ENCODE data around the gene TMPO. TPM values are rescaled to one million over a fixed set of nuclear protein-coding genes. Genes with fewer than 3 reads are reported as not detected.
A peak's percentile ranks its signal among the peaks of the same experiment; 100 is the strongest.

The TMPO gene
- total and polyA plus RNA-seq, 10 of the 15 experiments (the other 5 are each of a cell fraction or from before 2014, with no cell fraction given) = 79.8 to 246 (median 179) TPM

DNA sequence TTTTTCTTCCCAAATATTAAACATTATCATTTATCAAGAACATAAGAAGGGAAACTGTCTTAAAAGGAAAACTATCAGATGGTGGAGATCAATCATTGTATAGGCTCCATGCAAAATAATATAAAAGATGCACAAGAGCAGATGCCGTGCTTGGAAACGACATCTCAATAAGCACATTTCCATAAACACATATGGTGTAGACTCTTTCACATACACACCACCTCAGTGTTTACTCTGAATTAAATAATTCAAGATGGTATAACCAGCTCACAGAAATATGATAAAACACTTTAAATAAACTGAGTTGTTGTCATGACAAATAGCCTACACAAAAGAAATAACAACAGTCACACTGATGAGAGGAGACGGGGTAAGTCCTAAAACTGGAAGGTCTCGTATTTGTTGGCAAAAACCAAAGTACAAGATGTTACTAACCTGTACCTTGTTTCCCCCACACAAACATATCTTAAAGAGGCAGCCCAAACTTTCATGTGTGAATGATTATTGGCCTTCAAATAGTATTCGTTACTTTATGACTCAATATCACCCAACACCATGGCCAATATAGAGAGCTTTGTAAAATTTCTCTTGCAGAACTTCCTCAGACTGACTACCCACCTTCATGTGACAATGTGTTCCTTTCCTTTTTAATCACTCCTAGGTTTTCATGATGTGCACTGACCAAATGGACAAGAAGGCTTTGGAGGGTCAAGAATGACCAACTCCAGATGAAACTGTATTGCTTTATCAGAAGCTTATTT lies 48.6 kb upstream of the TMPO start:
- H3K27me3 ChIP-seq (replicated peaks in 1 of 2; ENCODE audit: control insufficient read depth in 2 of 2, insufficient read depth in 2 of 2, low read length in 1 of 2) = no peaks in the 10 kb centered on the region; a peak in 1 of 4 replicates
- H3K79me2 ChIP-seq (ENCODE audit: control insufficient read depth, insufficient read depth, low read length) = no peaks in the 10 kb centered on the region
- no peak overlapping the region for H2AFZ ChIP-seq (ENCODE audit: control insufficient read depth, low read depth, low read length)
- no TSS peak for BruUV-seq (replicated peaks)
- H4K20me1 ChIP-seq (ENCODE audit: control insufficient read depth, insufficient read depth) = no peaks in the 10 kb centered on the region
- ChIA-PET SMC1A (ENCODE audit: uncharacterized antibody, unreplicated experiment) (no interaction called here), POLR2A (no interaction called here), CTCF (interaction anchor here (0.6 to 1.3 kb wide), 2 partner anchors 9 to 41 kb away, joined by 3 to 4 read pairs; no protein-coding TSS in a partner anchor), RAD21 (ENCODE audit: unreplicated experiment) (no interaction called here)
- intact Hi-C loops (cut with micrococcal nuclease; ENCODE audit: unreplicated experiment) = no loop called here
- H3K4me1 ChIP-seq (ENCODE audit: control insufficient read depth, insufficient read depth, low read length) = peaks cover 11% of the 10 kb centered on the region
- DNase-seq (ENCODE audit: low read depth, low spot score) = no peak
- H3K4me3 ChIP-seq = no peak overlapping the region
- TF ChIP-seq TCF3 (IDR thresholded peaks at IDR 0.05; ENCODE audit: borderline replicate concordance, insufficient read depth, low read depth, low read length) = no peak
- no peak for TF ChIP-seq KDM1A (IDR thresholded peaks at IDR 0.05; ENCODE audit: borderline replicate concordance)
- no peak for TF ChIP-seq SREBF1 (IDR thresholded peaks at IDR 0.05; ENCODE audit: low read length)
- no peak for TF ChIP-seq SREBF2 (IDR thresholded peaks at IDR 0.05; ENCODE audit: low read length)
- TF ChIP-seq BRCA1 (IDR thresholded peaks at IDR 0.05; ENCODE audit: low read depth, low read length) = no peak
- no peak for TF ChIP-seq GABPA (IDR thresholded peaks at IDR 0.05; ENCODE audit: low read depth)
- TF ChIP-seq CHD4 (IDR thresholded peaks at IDR 0.05) = no peak
- TF ChIP-seq MTA2 (IDR thresholded peaks at IDR 0.05; ENCODE audit: low read depth) = no peak
- TF ChIP-seq NFYA (IDR thresholded peaks at IDR 0.05; ENCODE audit: borderline replicate concordance, low read depth, low read length) = no peak
- no peak for TF ChIP-seq JUND (IDR thresholded peaks at IDR 0.05; ENCODE audit: low read depth, low read length)
- no peak for TF ChIP-seq WRNIP1 (IDR thresholded peaks at IDR 0.05; ENCODE audit: borderline replicate concordance, low read depth, low read length)
- no peak for TF ChIP-seq ZZZ3 (IDR thresholded peaks at IDR 0.05; ENCODE audit: control insufficient read depth, insufficient read length, low read depth)
- no peak for TF ChIP-seq DPF2 (IDR thresholded peaks at IDR 0.05)
- TF ChIP-seq ZNF384 (IDR thresholded peaks at IDR 0.05; ENCODE audit: borderline replicate concordance, low read depth, low read length) = no peak
- TF ChIP-seq, protein P1, sequence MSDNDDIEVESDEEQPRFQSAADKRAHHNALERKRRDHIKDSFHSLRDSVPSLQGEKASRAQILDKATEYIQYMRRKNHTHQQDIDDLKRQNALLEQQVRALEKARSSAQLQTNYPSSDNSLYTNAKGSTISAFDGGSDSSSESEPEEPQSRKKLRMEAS (IDR thresholded peaks at IDR 0.05; ENCODE audit: low read depth, low read length) = no peak
- TF ChIP-seq, protein P2, sequence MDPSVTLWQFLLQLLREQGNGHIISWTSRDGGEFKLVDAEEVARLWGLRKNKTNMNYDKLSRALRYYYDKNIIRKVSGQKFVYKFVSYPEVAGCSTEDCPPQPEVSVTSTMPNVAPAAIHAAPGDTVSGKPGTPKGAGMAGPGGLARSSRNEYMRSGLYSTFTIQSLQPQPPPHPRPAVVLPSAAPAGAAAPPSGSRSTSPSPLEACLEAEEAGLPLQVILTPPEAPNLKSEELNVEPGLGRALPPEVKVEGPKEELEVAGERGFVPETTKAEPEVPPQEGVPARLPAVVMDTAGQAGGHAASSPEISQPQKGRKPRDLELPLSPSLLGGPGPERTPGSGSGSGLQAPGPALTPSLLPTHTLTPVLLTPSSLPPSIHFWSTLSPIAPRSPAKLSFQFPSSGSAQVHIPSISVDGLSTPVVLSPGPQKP (IDR thresholded peaks at IDR 0.05; ENCODE audit: low read depth, low read length) = no peak
- TF ChIP-seq POLR2A (IDR thresholded peaks at IDR 0.05; ENCODE audit: low read depth, low read length) = no peak
- WGBS (ENCODE audit: insufficient coverage, insufficient replicate concordance, low lambda C conversion rate, missing lambda C conversion rate) = 39% methylated on average over 5 of the region's 5 CpGs
- peak; percentile 36 for ATAC-seq
- in situ Hi-C loops (cut with MboI) = no loop called here
- no peaks in the 10 kb centered on the region; the same call in 2 of the 3 replicates for H3K9me3 ChIP-seq (replicated peaks; ENCODE audit: control insufficient read depth, insufficient read depth, low read length)
- no peak overlapping the region for H3K9ac ChIP-seq (ENCODE audit: control insufficient read depth, insufficient read depth, low read length)
- H3K4me2 ChIP-seq (ENCODE audit: control insufficient read depth, insufficient read depth) = no peak overlapping the region
- H3K36me3 ChIP-seq (ENCODE audit: control insufficient read depth in 2 of 2, insufficient read depth in 2 of 2, low read length in 1 of 2) = no peaks in the 10 kb centered on the region
- no peak overlapping the region for H3K27ac ChIP-seq (ENCODE audit: control insufficient read depth, insufficient read depth)
- FAIRE-seq = no peak

All from GM12878 (cell line).